ENCODE results near the gene BAIAP2. TPM values are rescaled to one million over a fixed set of nuclear protein-coding genes. Genes with fewer than 3 reads are reported as not detected.
"Not testable (repeated sequence)": the region's sequence is repeated elsewhere in the genome, so short reads cannot be mapped to it uniquely, and the experiment has no call there.

The BAIAP2 gene
- total and polyA plus RNA-seq, 2 donors: 8.4 to 23.1 TPM

DNA sequence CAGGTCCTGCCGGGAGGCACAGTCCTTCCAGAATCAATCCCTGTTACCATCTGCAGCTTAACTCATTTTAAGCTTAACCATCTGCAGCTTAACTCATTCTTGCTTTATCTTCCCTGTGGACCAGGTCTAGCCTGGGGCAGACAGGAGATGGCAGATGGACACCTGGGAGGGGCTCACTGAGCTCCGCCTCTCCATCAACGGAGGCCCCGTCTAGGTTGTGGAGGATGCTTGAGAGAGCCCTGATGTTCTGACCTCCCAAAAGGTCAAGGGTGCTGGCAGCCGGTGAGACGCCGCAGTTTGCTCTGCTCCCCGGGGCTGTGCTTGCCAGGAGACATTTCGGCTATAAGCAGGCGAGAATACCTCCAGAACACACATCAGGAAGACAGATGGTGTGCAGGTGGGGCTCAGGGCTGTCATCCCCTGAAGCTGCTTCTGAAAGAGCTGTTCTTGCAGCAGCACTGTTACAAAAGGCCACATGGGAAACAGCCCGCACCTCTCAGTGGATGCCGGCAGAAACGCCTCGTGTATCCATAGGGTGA, 41.3 kb downstream of the BAIAP2 start:
- H3K4me1 ChIP-seq (ENCODE audit: control insufficient read depth in 2 of 2, insufficient read depth in 2 of 2, low read length in 2 of 2): peaks cover 0 to 6% of the 10 kb centered on the region in 2 donors
- WGBS: 89% methylated on average over 14 of the region's 14 CpGs
- H3K36me3 ChIP-seq (ENCODE audit: control insufficient read depth in 2 of 2, insufficient read depth in 2 of 2, low read length in 1 of 2): no peaks in the 10 kb centered on the region
- H3K27me3 ChIP-seq (ENCODE audit: control insufficient read depth in 2 of 2, insufficient read depth in 1 of 2, low read length in 1 of 2): no peaks in the 10 kb centered on the region
- no peak overlapping the region for H3K27ac ChIP-seq (ENCODE audit: low read depth in 1 of 2, low read length in 1 of 2)
- no peaks in the 10 kb centered on the region for H3K9me3 ChIP-seq (ENCODE audit: control insufficient read depth in 2 of 2, insufficient read depth in 1 of 2, low read length in 1 of 2)
- no peak for DNase-seq (ENCODE audit: low read depth in 6 of 9, low spot score in 9 of 9)
- H3K4me3 ChIP-seq (ENCODE audit: low read length in 2 of 2): no peak overlapping the region

- H3K9me3 ChIP-seq (ENCODE audit: control insufficient read depth in 2 of 2, insufficient read depth in 1 of 2, low read length in 1 of 2); H3K27ac ChIP-seq (ENCODE audit: low read depth in 1 of 2, low read length in 1 of 2); H3K27me3 ChIP-seq (ENCODE audit: control insufficient read depth in 2 of 2, insufficient read depth in 1 of 2, low read length in 1 of 2); H3K4me3 ChIP-seq (ENCODE audit: low read length in 2 of 2); H3K4me1 ChIP-seq (ENCODE audit: control insufficient read depth in 2 of 2, insufficient read depth in 2 of 2, low read length in 2 of 2); H3K36me3 ChIP-seq (ENCODE audit: control insufficient read depth in 2 of 2, insufficient read depth in 2 of 2, low read length in 1 of 2); DNase-seq (ENCODE audit: low read depth in 6 of 9, low spot score in 9 of 9): not testable (repeated sequence)
- 93% methylated on average over 45 of the region's 45 CpGs for WGBS
Observed at GRCh38 chr17:81078026-81078913, 43.3 kb downstream of the BAIAP2 start.

- no peaks in the 10 kb centered on the region for H3K36me3 ChIP-seq (ENCODE audit: control insufficient read depth in 2 of 2, insufficient read depth in 2 of 2, low read length in 1 of 2)
- H3K27ac ChIP-seq (ENCODE audit: low read depth in 1 of 2, low read length in 1 of 2): no peak overlapping the region
- DNase-seq (ENCODE audit: low read depth in 6 of 9, low spot score in 9 of 9): no peak
- H3K4me1 ChIP-seq (ENCODE audit: control insufficient read depth in 2 of 2, insufficient read depth in 2 of 2, low read length in 2 of 2): peaks cover 0 to 22% of the 10 kb centered on the region in 2 donors
- no peak overlapping the region for H3K4me3 ChIP-seq (ENCODE audit: low read length in 2 of 2)
- no peaks in the 10 kb centered on the region for H3K27me3 ChIP-seq (ENCODE audit: control insufficient read depth in 2 of 2, insufficient read depth in 1 of 2, low read length in 1 of 2)
- H3K9me3 ChIP-seq (ENCODE audit: control insufficient read depth in 2 of 2, insufficient read depth in 1 of 2, low read length in 1 of 2): no peaks in the 10 kb centered on the region
- 70% methylated on average over 19 of the region's 19 CpGs for WGBS
Observed at GRCh38 chr17:81080019-81080418, 45.1 kb downstream of the BAIAP2 start.

DNA sequence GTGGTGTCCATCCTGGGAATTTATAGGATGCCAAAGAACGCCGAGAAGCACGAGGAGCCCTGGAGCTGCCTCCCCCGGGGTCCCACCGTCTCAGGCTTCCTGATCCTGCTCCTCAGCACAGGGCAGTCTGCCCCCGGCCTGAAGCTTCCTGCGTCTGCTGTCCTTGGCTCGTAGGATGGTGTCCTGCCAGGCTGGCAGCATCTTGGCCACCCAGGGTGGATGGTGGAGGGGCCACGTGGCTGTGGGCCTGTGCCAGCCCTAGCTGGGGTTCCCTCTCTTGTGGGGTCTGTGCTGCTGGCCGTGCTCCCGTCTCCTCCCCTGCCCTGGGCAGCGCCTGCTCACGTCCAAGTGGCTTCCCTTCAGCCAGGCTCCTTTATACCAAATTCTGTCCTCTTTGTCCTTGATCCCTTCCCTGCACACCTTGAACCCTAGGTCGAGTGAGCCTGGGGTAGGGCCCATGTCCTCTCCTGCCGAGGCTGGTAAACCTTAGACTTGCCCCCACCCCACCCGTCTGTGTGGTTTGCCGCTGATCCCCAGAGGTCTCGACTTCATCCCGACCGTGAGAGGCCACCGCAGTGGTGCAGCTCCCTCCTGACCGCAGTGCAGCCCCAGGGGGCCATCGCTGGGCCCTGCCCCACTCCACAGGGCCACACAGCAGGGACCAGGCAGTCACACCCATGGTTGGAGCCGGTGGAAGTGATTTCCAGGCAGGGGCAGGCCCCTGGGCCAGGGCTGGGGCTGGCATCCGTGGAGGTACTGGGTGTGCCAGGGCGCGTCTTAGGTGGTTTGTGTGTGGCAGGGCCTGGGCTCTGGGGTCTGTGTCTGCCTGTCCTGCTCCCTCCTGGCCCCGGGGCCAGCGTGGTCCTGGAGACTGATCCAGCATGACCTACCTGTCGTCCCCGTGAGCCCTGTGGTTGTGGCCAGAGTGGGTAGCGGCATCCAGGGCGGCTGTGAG, 46.5 kb downstream of the BAIAP2 start:
- no peaks in the 10 kb centered on the region for H3K27me3 ChIP-seq (ENCODE audit: control insufficient read depth in 2 of 2, insufficient read depth in 1 of 2, low read length in 1 of 2)
- peaks cover 0 to 22% of the 10 kb centered on the region in 2 donors for H3K4me1 ChIP-seq (ENCODE audit: control insufficient read depth in 2 of 2, insufficient read depth in 2 of 2, low read length in 2 of 2)
- no peaks in the 10 kb centered on the region for H3K9me3 ChIP-seq (ENCODE audit: control insufficient read depth in 2 of 2, insufficient read depth in 1 of 2, low read length in 1 of 2)
- H3K27ac ChIP-seq (ENCODE audit: low read depth in 1 of 2, low read length in 1 of 2): no peak overlapping the region
- H3K4me3 ChIP-seq (ENCODE audit: low read length in 2 of 2): no peak overlapping the region
- 97% methylated on average over 33 of the region's 33 CpGs for WGBS
- DNase-seq (ENCODE audit: low read depth in 6 of 9, low spot score in 9 of 9): no peak
- H3K36me3 ChIP-seq (ENCODE audit: control insufficient read depth in 2 of 2, insufficient read depth in 2 of 2, low read length in 1 of 2): no peaks in the 10 kb centered on the region

GRCh38 chr17:81082177-81083073, 47.5 kb downstream of the BAIAP2 start:
- no peak overlapping the region for H3K4me3 ChIP-seq (ENCODE audit: low read length in 2 of 2)
- DNase-seq (ENCODE audit: low read depth in 6 of 9, low spot score in 9 of 9): no peak
- H3K27me3 ChIP-seq (ENCODE audit: control insufficient read depth in 2 of 2, insufficient read depth in 1 of 2, low read length in 1 of 2): no peaks in the 10 kb centered on the region
- H3K36me3 ChIP-seq (ENCODE audit: control insufficient read depth in 2 of 2, insufficient read depth in 2 of 2, low read length in 1 of 2): no peaks in the 10 kb centered on the region
- H3K9me3 ChIP-seq (ENCODE audit: control insufficient read depth in 2 of 2, insufficient read depth in 1 of 2, low read length in 1 of 2): no peaks in the 10 kb centered on the region
- no peak overlapping the region for H3K27ac ChIP-seq (ENCODE audit: low read depth in 1 of 2, low read length in 1 of 2)
- peaks cover 0 to 28% of the 10 kb centered on the region in 2 donors for H3K4me1 ChIP-seq (ENCODE audit: control insufficient read depth in 2 of 2, insufficient read depth in 2 of 2, low read length in 2 of 2)
- 97% methylated on average over 33 of the region's 33 CpGs for WGBS

DNA sequence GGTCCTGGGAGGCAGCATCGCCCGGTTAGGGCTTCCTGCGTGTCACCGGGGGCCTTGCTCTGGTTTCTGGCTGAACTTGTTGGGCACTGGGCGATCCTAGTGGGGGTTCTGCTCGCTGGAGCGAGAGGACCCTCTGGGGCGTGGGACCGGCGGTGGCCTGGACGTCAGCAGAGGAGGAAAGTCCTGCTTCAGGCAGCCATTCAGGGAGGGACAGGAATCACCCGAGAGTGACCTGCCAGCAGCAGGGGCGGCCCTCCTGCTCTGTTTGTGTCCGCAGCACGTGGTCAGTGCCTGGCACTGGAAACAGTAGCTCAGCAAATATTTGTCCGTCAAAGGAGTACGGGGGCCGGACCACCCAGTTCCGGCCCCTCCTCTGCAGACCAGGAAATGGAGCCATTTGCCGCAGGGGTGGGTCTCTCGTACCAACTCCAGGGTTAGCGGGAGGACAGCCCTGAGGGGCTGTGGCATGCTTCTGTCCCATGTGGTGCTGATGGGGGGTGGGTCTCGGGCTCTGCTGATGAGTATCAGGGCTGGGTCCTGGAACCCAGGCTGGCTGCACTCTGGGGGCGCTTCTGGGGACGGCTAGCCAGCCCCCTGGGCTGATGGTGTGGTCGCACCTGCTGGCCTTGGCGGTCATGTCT, 48.3 kb downstream of the BAIAP2 start:
- WGBS: 86% methylated on average over 27 of the region's 27 CpGs
- H3K27me3 ChIP-seq (ENCODE audit: control insufficient read depth in 2 of 2, insufficient read depth in 1 of 2, low read length in 1 of 2): no peaks in the 10 kb centered on the region
- DNase-seq (ENCODE audit: low read depth in 6 of 9, low spot score in 9 of 9): no peak
- no peaks in the 10 kb centered on the region for H3K36me3 ChIP-seq (ENCODE audit: control insufficient read depth in 2 of 2, insufficient read depth in 2 of 2, low read length in 1 of 2)
- H3K27ac ChIP-seq (ENCODE audit: low read depth in 1 of 2, low read length in 1 of 2): no peak overlapping the region
- no peak overlapping the region for H3K4me3 ChIP-seq (ENCODE audit: low read length in 2 of 2)
- H3K9me3 ChIP-seq (ENCODE audit: control insufficient read depth in 2 of 2, insufficient read depth in 1 of 2, low read length in 1 of 2): no peaks in the 10 kb centered on the region
- H3K4me1 ChIP-seq (ENCODE audit: control insufficient read depth in 2 of 2, insufficient read depth in 2 of 2, low read length in 2 of 2): peaks cover 0 to 33% of the 10 kb centered on the region in 2 donors

DNA sequence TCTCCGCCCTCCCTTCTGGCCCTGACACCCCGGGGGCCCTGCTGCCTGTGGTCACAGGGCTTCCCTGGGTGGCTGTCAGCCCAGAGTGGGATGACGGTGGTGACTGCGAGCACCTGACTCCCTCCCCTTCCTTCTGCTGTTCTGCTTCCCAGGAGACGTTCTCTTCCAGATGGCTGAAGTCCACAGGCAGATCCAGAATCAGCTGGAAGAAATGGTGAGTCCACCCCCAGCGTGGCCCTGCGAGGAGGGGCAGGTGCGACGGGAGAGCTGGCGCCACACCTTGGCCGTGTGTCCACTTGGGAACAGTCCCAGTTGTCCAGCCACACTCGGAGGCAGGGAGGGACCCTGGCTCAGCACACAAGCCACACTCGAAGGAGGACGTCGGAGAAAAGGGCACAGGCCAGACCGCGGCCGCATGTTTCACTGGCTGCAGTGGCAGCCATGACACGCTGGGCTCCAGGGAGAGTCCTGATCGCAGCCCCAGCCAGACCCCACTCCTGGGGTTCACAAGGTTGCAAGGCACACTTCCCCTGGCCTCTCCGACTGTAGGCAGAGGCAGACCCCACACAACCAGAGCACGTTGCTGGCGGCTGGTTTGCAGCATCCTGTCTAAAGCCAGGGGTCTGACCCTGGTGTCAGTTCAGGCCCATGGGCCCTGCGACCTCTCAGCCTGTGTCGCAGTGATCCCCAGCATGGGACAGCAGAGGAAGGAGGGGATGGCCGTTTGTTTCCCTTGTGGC, 49.9 kb downstream of the BAIAP2 start:
- Histone ChIP-seq H3K27ac (ENCODE audit: low read depth in 1 of 2, low read length in 1 of 2) (no peak overlapping the region), H3K4me1 (ENCODE audit: control insufficient read depth in 2 of 2, insufficient read depth in 2 of 2, low read length in 2 of 2) (peaks cover 7 to 46% of the 10 kb centered on the region in 2 donors), H3K9me3 (ENCODE audit: control insufficient read depth in 2 of 2, insufficient read depth in 1 of 2, low read length in 1 of 2) (no peaks in the 10 kb centered on the region), H3K36me3 (ENCODE audit: control insufficient read depth in 2 of 2, insufficient read depth in 2 of 2, low read length in 1 of 2) (no peaks in the 10 kb centered on the region), H3K4me3 (ENCODE audit: low read length in 2 of 2) (no peak overlapping the region), H3K27me3 (ENCODE audit: control insufficient read depth in 2 of 2, insufficient read depth in 1 of 2, low read length in 1 of 2) (no peaks in the 10 kb centered on the region)
- WGBS: 90% methylated on average over 26 of the region's 26 CpGs
- DNase-seq (ENCODE audit: low read depth in 6 of 9, low spot score in 9 of 9): no peak

Measured in thymus (tissue), 11 donors.